Measurements from ENCODE around the gene YIF1B.

GRCh38 chr19:38268539-38268938, 47.2 kb downstream of the YIF1B start:
- TF ChIP-seq CTCF (IDR thresholded peaks at IDR 0.05; ENCODE audit: low read depth, low read length, missing input control) (no peak), MAX (IDR thresholded peaks at IDR 0.05) (no peak), EGR1 (IDR thresholded peaks at IDR 0.05; ENCODE audit: low read depth in 2 of 2) (no peak)
